ENCODE results near the gene COL15A1.

The COL15A1 gene

DNA sequence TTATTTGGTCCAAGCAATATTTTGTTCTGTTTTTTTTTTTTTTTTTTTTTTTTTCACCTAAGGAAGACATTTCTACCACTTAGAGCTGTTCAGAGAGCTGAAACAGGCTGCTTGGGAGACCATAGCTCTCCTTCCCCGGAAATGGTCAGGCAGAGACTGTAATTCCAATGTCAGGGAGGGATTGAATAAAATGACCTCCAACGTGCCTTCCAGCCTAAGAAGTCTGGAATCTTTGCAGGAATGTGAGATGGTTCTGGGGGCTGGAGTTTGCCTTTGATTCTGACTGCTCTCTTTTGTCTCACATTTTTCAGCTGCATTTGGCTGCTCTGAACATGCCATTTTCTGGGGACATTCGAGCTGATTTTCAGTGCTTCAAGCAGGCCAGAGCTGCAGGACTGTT, 122.9 kb downstream of the COL15A1 start:
- TF ChIP-seq SPI1 (IDR thresholded peaks at IDR 0.05; ENCODE audit: borderline replicate concordance, low read depth): no peak
- no peak for TF ChIP-seq POLR2AphosphoS5 (IDR thresholded peaks at IDR 0.05; ENCODE audit: low read depth)
- no peak for TF ChIP-seq GABPA (IDR thresholded peaks at IDR 0.05; ENCODE audit: low read depth)
- TF ChIP-seq, protein P1, sequence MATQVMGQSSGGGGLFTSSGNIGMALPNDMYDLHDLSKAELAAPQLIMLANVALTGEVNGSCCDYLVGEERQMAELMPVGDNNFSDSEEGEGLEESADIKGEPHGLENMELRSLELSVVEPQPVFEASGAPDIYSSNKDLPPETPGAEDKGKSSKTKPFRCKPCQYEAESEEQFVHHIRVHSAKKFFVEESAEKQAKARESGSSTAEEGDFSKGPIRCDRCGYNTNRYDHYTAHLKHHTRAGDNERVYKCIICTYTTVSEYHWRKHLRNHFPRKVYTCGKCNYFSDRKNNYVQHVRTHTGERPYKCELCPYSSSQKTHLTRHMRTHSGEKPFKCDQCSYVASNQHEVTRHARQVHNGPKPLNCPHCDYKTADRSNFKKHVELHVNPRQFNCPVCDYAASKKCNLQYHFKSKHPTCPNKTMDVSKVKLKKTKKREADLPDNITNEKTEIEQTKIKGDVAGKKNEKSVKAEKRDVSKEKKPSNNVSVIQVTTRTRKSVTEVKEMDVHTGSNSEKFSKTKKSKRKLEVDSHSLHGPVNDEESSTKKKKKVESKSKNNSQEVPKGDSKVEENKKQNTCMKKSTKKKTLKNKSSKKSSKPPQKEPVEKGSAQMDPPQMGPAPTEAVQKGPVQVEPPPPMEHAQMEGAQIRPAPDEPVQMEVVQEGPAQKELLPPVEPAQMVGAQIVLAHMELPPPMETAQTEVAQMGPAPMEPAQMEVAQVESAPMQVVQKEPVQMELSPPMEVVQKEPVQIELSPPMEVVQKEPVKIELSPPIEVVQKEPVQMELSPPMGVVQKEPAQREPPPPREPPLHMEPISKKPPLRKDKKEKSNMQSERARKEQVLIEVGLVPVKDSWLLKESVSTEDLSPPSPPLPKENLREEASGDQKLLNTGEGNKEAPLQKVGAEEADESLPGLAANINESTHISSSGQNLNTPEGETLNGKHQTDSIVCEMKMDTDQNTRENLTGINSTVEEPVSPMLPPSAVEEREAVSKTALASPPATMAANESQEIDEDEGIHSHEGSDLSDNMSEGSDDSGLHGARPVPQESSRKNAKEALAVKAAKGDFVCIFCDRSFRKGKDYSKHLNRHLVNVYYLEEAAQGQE (IDR thresholded peaks at IDR 0.05; ENCODE audit: insufficient replicate concordance, low read depth): no peak
- TF ChIP-seq, protein P2, sequence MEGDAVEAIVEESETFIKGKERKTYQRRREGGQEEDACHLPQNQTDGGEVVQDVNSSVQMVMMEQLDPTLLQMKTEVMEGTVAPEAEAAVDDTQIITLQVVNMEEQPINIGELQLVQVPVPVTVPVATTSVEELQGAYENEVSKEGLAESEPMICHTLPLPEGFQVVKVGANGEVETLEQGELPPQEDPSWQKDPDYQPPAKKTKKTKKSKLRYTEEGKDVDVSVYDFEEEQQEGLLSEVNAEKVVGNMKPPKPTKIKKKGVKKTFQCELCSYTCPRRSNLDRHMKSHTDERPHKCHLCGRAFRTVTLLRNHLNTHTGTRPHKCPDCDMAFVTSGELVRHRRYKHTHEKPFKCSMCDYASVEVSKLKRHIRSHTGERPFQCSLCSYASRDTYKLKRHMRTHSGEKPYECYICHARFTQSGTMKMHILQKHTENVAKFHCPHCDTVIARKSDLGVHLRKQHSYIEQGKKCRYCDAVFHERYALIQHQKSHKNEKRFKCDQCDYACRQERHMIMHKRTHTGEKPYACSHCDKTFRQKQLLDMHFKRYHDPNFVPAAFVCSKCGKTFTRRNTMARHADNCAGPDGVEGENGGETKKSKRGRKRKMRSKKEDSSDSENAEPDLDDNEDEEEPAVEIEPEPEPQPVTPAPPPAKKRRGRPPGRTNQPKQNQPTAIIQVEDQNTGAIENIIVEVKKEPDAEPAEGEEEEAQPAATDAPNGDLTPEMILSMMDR (IDR thresholded peaks at IDR 0.05; ENCODE audit: insufficient read depth, low read length): no peak
- H3K27ac ChIP-seq (replicated peaks): no peak overlapping the region
- H3K27me3 ChIP-seq (ENCODE audit: insufficient read depth, poor library complexity, severe bottlenecking): no peaks in the 10 kb centered on the region
- no peak for DNase-seq (ENCODE audit: low read depth in 1 of 2, low spot score in 1 of 2)
- H3K4me3 ChIP-seq (replicated peaks; ENCODE audit: insufficient read depth, low read length): no peak overlapping the region

DNA sequence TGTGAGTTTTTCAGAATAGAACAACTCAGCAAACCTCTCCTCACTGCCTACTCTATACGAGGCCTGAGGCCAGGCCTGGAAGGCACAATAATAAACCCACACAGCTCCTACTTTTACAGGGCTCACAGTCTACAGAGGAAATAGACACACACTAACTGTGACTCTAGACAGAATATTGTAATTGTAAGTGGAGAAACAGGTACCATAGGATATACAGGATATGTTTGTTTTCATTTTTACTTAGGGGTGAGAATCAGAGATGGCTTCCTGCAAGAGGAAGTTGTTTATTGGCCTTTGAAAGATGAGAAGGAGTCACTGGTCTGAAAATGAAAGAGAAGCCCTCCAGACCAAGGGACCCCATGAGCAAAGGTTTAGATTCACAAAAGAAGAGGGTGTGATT, 125.4 kb downstream of the COL15A1 start:
- TF ChIP-seq, protein P1 (IDR thresholded peaks at IDR 0.05; ENCODE audit: insufficient replicate concordance, low read depth): no peak
- no peak for TF ChIP-seq GABPA (IDR thresholded peaks at IDR 0.05; ENCODE audit: low read depth)
- TF ChIP-seq SPI1 (IDR thresholded peaks at IDR 0.05; ENCODE audit: borderline replicate concordance, low read depth): no peak
- TF ChIP-seq, protein P2 (IDR thresholded peaks at IDR 0.05; ENCODE audit: insufficient read depth, low read length): no peak
- no peak for TF ChIP-seq POLR2AphosphoS5 (IDR thresholded peaks at IDR 0.05; ENCODE audit: low read depth)
- no peak overlapping the region for H3K27ac ChIP-seq (replicated peaks)
- no peak overlapping the region for H3K4me3 ChIP-seq (replicated peaks; ENCODE audit: insufficient read depth, low read length)
- no peak for DNase-seq (ENCODE audit: low read depth in 1 of 2, low spot score in 1 of 2)
- H3K27me3 ChIP-seq (ENCODE audit: insufficient read depth, poor library complexity, severe bottlenecking): no peaks in the 10 kb centered on the region

DNA sequence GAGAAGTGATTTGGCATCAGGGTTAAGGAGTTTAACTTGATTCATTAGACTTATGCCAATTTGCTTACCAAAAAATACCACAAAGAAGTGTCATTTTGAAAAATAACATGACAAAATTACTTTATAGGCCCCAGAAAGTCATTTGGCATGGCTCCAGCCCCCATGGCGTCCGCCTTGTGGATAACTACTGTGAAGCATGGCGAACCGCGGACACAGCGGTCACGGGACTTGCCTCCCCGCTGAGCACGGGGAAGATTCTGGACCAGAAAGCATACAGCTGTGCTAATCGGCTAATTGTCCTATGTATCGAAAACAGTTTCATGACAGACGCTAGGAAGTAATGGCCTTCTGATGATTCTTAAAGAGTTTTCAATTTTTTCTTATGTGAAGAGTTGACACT, 125.8 kb downstream of the COL15A1 start:
- no peak overlapping the region for H3K4me3 ChIP-seq (replicated peaks; ENCODE audit: insufficient read depth, low read length)
- DNase-seq (ENCODE audit: low read depth in 1 of 2, low spot score in 1 of 2): no peak
- no peak overlapping the region for H3K27ac ChIP-seq (replicated peaks)
- TF ChIP-seq GABPA (IDR thresholded peaks at IDR 0.05; ENCODE audit: low read depth): no peak
- TF ChIP-seq SPI1 (IDR thresholded peaks at IDR 0.05; ENCODE audit: borderline replicate concordance, low read depth): no peak
- TF ChIP-seq, protein P2 (IDR thresholded peaks at IDR 0.05; ENCODE audit: insufficient read depth, low read length): no peak
- TF ChIP-seq POLR2AphosphoS5 (IDR thresholded peaks at IDR 0.05; ENCODE audit: low read depth): no peak
- TF ChIP-seq, protein P1 (IDR thresholded peaks at IDR 0.05; ENCODE audit: insufficient replicate concordance, low read depth): no peak
- H3K27me3 ChIP-seq (ENCODE audit: insufficient read depth, poor library complexity, severe bottlenecking): no peaks in the 10 kb centered on the region
